Renal pelvis (tissue), 12 donors: ENCODE data around the gene FAM107A. TPM values are rescaled to one million over a fixed set of nuclear protein-coding genes. Genes with fewer than 3 reads are reported as not detected.

Source experiments
- DNase-seq: peaks from one replicate; pipeline ENCODE4 v3.0.0-alpha.2; 2013
- long read RNA-seq, 16 experiments: transcript quantifications; one replicate each; lab custom pipeline, GENCODE V29; 2026
- polyA plus RNA-seq, 3 donors: library from polyadenylated mRNA; unstranded; fragments of 120-200 nt; gene quantifications; one replicate each; pipeline ENCODE4 v1.2.1, GENCODE V29; 2013; ENCODE audit not compliant: insufficient read length in 3 of 3

The FAM107A gene, protein sequence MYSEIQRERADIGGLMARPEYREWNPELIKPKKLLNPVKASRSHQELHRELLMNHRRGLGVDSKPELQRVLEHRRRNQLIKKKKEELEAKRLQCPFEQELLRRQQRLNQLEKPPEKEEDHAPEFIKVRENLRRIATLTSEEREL
- polyA plus RNA-seq, result 1 to 10 TPM; 3.5 to 4.4 (median 3.9) TPM
- long read RNA-seq, donor 1, partial matches to known transcripts, result 0 of 1 reads
- long read RNA-seq, donor 1, other reads (novel, unspliced or antisense), result 0 of 1 reads
- long read RNA-seq, donor 2, result 0 reads
- long read RNA-seq, donor 3, partial matches to known transcripts, result 0 of 2 reads
- long read RNA-seq, donor 3, other reads (novel, unspliced or antisense), result 0 of 2 reads
- long read RNA-seq, donor 4, partial matches to known transcripts, result 0 of 1 reads
- long read RNA-seq, donor 4, other reads (novel, unspliced or antisense), result 0 of 1 reads
- long read RNA-seq, donor 5, partial matches to known transcripts, result 0 of 1 reads
- long read RNA-seq, donor 5, other reads (novel, unspliced or antisense), result 0 of 1 reads
- long read RNA-seq, donor 6, partial matches to known transcripts, result 0 of 2 reads
- long read RNA-seq, donor 6, other reads (novel, unspliced or antisense), result 0 of 2 reads
- long read RNA-seq, donor 7, partial matches to known transcripts, result 0 of 1 reads
- long read RNA-seq, donor 7, other reads (novel, unspliced or antisense), result 0 of 1 reads
- long read RNA-seq, donor 8, result 0 reads
- long read RNA-seq, donor 9, partial matches to known transcripts, result 0 of 3 reads
- long read RNA-seq, donor 9, other reads (novel, unspliced or antisense), result 0 of 3 reads
- long read RNA-seq, donor 10, partial matches to known transcripts, result 0 of 1 reads
- long read RNA-seq, donor 10, other reads (novel, unspliced or antisense), result 0 of 1 reads
- long read RNA-seq, donor 11, partial matches to known transcripts, result 0 of 3 reads
- long read RNA-seq, donor 11, other reads (novel, unspliced or antisense), result 0 of 3 reads
- long read RNA-seq, donor 12, transcript FAM107A-203 (4 exons, 1,432 nt), result major isoform, 5 of 5 reads
- long read RNA-seq, donor 12, partial matches to known transcripts, result 0 of 5 reads
- long read RNA-seq, donor 12, other reads (novel, unspliced or antisense), result 0 of 5 reads
- long read RNA-seq, donor 13, result 0 reads
- long read RNA-seq, donor 14, result 0 reads
- long read RNA-seq, donor 15, partial matches to known transcripts, result 0 of 3 reads
- long read RNA-seq, donor 15, other reads (novel, unspliced or antisense), result 0 of 3 reads
- long read RNA-seq, donor 16, partial matches to known transcripts, result 0 of 4 reads
- long read RNA-seq, donor 16, other reads (novel, unspliced or antisense), result 0 of 4 reads

- peak; percentile 48 for DNase-seq
Observed at GRCh38 chr3:58577269-58577821, at the start of gene FAM107A. TSS of gene FAM107A (minus strand) at chr3:58577391. CDS start at chr3:58569860, 7,531 bp downstream.

GRCh38 chr3:58625196-58625824, 48.1 kb upstream of the FAM107A start:
- DNase-seq, result no peak

- no peak for DNase-seq
Observed at GRCh38 chr3:58624550-58624949, 47.4 kb upstream of the FAM107A start.

DNA sequence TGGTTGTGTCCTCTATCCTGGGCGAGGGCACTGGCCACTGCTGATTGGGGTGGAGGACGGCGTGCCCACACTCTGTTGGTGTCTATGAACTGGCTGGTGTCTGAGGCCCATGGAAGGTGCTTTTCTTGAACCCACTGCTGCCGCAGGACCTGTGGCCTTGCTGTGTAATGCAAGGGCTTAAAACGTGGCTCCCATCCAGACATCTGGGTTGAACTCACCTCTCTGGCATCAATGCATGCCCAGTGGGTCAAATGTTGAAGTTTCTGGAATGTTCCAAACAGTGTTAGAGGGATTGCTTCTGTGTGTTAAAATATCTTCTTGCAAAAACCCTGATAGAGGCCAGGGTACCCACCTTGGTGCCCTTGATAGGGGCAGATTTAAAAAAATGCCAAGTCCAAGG, 46.8 kb upstream of the FAM107A start:
- no peak for DNase-seq

DNA sequence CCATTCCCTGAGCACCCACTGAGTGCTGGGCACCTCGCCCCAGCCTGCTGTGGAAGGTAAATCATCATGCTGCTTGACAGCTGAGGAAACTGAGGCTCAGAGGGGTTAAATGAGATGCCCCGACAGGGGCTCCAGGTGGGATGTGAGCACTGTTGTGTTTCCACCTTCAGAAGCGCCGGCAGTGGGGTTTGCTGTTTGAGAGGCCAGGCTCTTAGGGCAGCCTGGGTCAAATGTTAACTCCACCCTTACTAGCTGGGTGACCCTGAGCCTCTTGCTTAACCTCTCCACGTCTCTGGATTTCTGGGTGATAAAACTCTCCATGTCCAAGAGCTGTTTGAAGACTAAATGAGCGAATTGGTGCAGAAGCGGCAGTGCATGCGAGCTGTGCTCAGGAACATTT, 46.3 kb upstream of the FAM107A start:
- no peak for DNase-seq

GRCh38 chr3:58622892-58623291, 45.7 kb upstream of the FAM107A start:
- no peak for DNase-seq

GRCh38 chr3:58622436-58622835, 45.2 kb upstream of the FAM107A start:
- no peak for DNase-seq

DNA sequence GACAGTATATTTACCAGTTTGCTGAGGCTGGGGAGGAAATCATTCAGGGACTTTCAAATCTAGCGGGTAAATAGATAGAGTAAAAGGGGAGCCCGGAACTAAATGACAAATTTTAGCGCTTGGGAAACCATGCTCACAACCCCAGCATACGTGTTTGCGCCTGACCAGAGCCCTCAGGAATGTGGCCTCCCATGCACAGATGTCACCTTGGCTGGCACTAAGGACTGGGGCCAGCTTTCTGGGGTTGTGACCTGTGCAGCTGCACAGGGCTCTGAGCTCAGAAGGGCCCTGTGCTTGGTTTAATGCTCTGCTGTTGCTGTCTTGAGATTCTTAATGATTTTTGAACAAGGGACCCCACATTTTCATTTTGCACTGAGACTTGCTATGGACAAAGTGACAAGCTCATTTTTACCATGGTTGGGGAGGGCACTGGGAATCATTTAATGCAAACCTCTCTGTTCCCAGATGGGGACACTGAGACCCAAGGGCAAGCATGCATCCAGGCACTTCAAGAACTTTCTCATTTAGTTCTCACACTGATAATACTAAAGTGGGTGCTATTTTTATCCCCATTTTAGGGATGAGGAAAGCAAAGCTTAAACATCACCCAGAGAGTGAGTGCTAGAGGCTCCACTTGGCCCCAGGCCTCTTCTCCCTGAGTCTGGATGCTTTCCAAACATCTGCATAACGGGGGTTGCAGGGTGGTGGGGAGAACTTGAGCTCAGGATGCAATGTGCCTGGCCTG, 44.1 kb upstream of the FAM107A start:
- no peak for DNase-seq

- no peak for DNase-seq
Observed at GRCh38 chr3:58620421-58620820, 43.2 kb upstream of the FAM107A start.

- peak; percentile 77 for DNase-seq
Observed at GRCh38 chr3:58617338-58617761, 40.2 kb upstream of the FAM107A start.

GRCh38 chr3:58613236-58614132, 36.3 kb upstream of the FAM107A start:
- no peak for DNase-seq

GRCh38 chr3:58612830-58613229, 35.6 kb upstream of the FAM107A start:
- no peak for DNase-seq

GRCh38 chr3:58609990-58610389, 32.8 kb upstream of the FAM107A start:
- DNase-seq, result no peak

DNA sequence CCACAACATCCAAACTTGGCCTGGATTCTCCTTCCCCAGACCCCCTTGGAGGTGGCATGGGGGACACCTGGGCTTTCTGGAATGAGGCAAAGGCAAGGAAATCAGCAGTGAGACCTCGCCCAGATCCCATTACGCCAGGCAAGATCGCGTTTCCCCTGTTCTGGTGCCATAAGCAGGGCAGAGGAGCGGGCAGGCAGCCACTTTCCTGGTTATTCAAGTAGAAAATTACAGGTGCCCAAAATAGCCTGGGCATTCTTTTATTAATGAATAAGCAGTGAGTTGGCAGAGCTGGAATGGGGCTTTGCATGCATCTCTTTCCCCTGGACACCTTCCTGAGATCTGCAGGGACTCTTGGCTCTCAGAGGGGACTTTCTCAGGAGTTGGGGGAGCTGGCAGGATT, 31.5 kb upstream of the FAM107A start:
- DNase-seq, result peak; percentile 65

GRCh38 chr3:58607816-58608215, 30.6 kb upstream of the FAM107A start:
- no peak for DNase-seq

DNA sequence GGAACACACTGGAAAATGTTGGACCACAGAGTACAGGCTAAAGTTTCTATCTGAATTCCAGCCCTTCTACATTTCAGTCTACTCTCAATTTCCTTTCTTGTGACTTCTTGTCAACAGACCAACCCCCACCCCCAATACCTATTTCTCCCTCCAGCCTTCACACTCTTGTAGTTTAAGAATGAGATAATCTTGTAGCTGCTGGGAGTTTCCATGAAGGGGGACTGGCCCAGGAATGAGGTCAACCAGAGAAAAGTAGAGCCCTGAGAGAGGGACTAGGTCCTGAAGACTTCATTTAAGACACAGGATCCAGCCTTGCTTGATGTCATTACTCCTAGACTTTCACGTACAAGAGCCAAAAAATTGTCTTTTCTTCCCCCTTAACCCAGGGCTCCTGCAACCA, 29.5 kb upstream of the FAM107A start:
- no peak for DNase-seq

- DNase-seq, result no peak
Observed at GRCh38 chr3:58604031-58604430, 26.8 kb upstream of the FAM107A start.

DNA sequence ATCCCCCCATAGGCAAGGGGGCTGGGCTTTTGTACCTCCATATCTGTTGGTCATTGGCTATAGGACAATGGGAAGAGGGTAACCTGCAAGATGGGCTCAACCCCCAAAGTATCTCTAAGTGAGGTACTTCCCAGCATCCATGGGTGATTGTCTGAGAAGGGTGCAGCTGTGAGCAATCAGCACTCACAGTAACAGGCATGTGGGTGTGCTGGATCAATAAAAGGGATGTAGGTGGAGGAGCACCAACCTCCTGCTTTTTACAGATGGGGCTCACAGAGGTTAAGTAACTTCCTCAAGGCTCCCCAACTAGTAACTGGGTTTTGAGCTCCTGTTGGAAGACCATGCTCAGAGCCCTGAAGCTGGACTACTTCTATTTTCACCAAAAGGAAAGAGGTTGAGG, 26.4 kb upstream of the FAM107A start:
- no peak for DNase-seq

- no peak for DNase-seq
Observed at GRCh38 chr3:58597770-58598310, 20.6 kb upstream of the FAM107A start.
